ENCODE data around the gene ANKH. TPM values are rescaled to one million over a fixed set of nuclear protein-coding genes. Genes with fewer than 3 reads are reported as not detected.

The ANKH gene
- polyA plus RNA-seq, 1 donor (not counting 4 experiments of a cell fraction or from before 2014, with no cell fraction given), result 13.8 TPM

GRCh38 chr5:14674983-14675854, 196.4 kb downstream of the ANKH start:
- Histone ChIP-seq H4K20me1 (ENCODE audit: control insufficient read depth, extremely low read depth, insufficient read depth, low read length) (peaks cover 2% of the 10 kb centered on the region), H3K27ac (ENCODE audit: control insufficient read depth, insufficient read depth, low read length) (peak overlapping the region; percentile 71), H3K9me1 (ENCODE audit: control insufficient read depth, extremely low read depth, insufficient read depth, low read length) (no peaks in the 10 kb centered on the region), H3K4me1 (ENCODE audit: control insufficient read depth, extremely low read depth, insufficient read depth, low read length) (peaks cover 51% of the 10 kb centered on the region), H3K27me3 (ENCODE audit: control insufficient read depth, extremely low read depth, insufficient read depth, low read length) (no peaks in the 10 kb centered on the region), H2AFZ (ENCODE audit: control insufficient read depth, low read length) (no peak overlapping the region), H3K36me3 (ENCODE audit: control insufficient read depth in 2 of 2, extremely low read depth in 1 of 2, insufficient read depth in 2 of 2, low read length in 2 of 2) (peaks cover 3 to 11% of the 10 kb centered on the region in 2 experiments), H3K4me2 (ENCODE audit: control insufficient read depth, extremely low read depth, insufficient read depth, low read depth, low read length) (peak overlapping the region; percentile 65), H3K9ac (ENCODE audit: control insufficient read depth, extremely low read depth, insufficient read depth, low read length) (peak overlapping the region; percentile 39), H3K4me3 (ENCODE audit: control insufficient read depth in 2 of 3, extremely low read depth in 1 of 3, insufficient read depth in 2 of 3, low read depth in 1 of 3, low read length in 3 of 3) (no peak overlapping the region), H3K9me3 (ENCODE audit: control insufficient read depth, low read depth, low read length) (no peaks in the 10 kb centered on the region), H3K79me2 (ENCODE audit: control insufficient read depth, insufficient read depth, low read length) (peaks cover 76% of the 10 kb centered on the region)
- DNase-seq (ENCODE audit: low read depth, low spot score), result no peak
- dilution Hi-C loops (cut with MboI; ENCODE audit: extremely low pct_ligation_motif_present, low sequenced_read_pairs), result no loop called here
- no peak for FAIRE-seq
- TF ChIP-seq EZH2 (IDR thresholded peaks at IDR 0.05; ENCODE audit: low read length) (no peak), CTCF (optimal IDR thresholded peaks at IDR 0.05 in 1 of 3, IDR thresholded peaks at IDR 0.05 in 1 of 3, conservative IDR thresholded peaks at IDR 0.05 in 1 of 3; ENCODE audit: extremely low read depth in 1 of 3, insufficient read depth in 2 of 3, low read length in 3 of 3) (no peak)

- Histone ChIP-seq H3K9me1 (ENCODE audit: control insufficient read depth, extremely low read depth, insufficient read depth, low read length) (no peaks in the 10 kb centered on the region), H3K4me2 (ENCODE audit: control insufficient read depth, extremely low read depth, insufficient read depth, low read depth, low read length) (no peak overlapping the region), H3K79me2 (ENCODE audit: control insufficient read depth, insufficient read depth, low read length) (peaks cover 82% of the 10 kb centered on the region), H3K4me1 (ENCODE audit: control insufficient read depth, extremely low read depth, insufficient read depth, low read length) (peaks cover 60% of the 10 kb centered on the region), H3K27me3 (ENCODE audit: control insufficient read depth, extremely low read depth, insufficient read depth, low read length) (no peaks in the 10 kb centered on the region), H3K4me3 (ENCODE audit: control insufficient read depth in 2 of 3, extremely low read depth in 1 of 3, insufficient read depth in 2 of 3, low read depth in 1 of 3, low read length in 3 of 3) (no peak overlapping the region), H3K9me3 (ENCODE audit: control insufficient read depth, low read depth, low read length) (no peaks in the 10 kb centered on the region), H4K20me1 (ENCODE audit: control insufficient read depth, extremely low read depth, insufficient read depth, low read length) (peaks cover 2% of the 10 kb centered on the region), H3K9ac (ENCODE audit: control insufficient read depth, extremely low read depth, insufficient read depth, low read length) (no peak overlapping the region), H2AFZ (ENCODE audit: control insufficient read depth, low read length) (no peak overlapping the region), H3K36me3 (ENCODE audit: control insufficient read depth in 2 of 2, extremely low read depth in 1 of 2, insufficient read depth in 2 of 2, low read length in 2 of 2) (peaks cover 0 to 2% of the 10 kb centered on the region in 2 experiments), H3K27ac (ENCODE audit: control insufficient read depth, insufficient read depth, low read length) (no peak overlapping the region)
- dilution Hi-C loops (cut with MboI; ENCODE audit: extremely low pct_ligation_motif_present, low sequenced_read_pairs), result no loop called here
- DNase-seq (ENCODE audit: low read depth, low spot score) (no peak), FAIRE-seq (no peak)
- TF ChIP-seq CTCF (optimal IDR thresholded peaks at IDR 0.05 in 1 of 3, IDR thresholded peaks at IDR 0.05 in 1 of 3, conservative IDR thresholded peaks at IDR 0.05 in 1 of 3; ENCODE audit: extremely low read depth in 1 of 3, insufficient read depth in 2 of 3, low read length in 3 of 3) (no peak), EZH2 (IDR thresholded peaks at IDR 0.05; ENCODE audit: low read length) (no peak)
Measured at GRCh38 chr5:14673443-14673842, 198.1 kb downstream of the ANKH start.
